Neural cell (in vitro differentiated cells): ENCODE results near the gene NDP. TPM values are rescaled to one million over a fixed set of nuclear protein-coding genes. Genes with fewer than 3 reads are reported as not detected.

Experiments used
- H2AFZ ChIP-seq: fragments of 200-600, 300-800 bp; sonication (generic), shearing (Covaris generic); 2 replicates; pipeline ENCODE4 v1.6.0; 2014; ENCODE audit warnings: low read depth, mild to moderate bottlenecking, antibody characterized with exemption, low read length, moderate library complexity
- H3F3A ChIP-seq: fragments of 200-600 bp; shearing (Covaris generic); 2 replicates; pipeline ENCODE4 v1.6.1; 2016; ENCODE audit warnings: mild to moderate bottlenecking, moderate library complexity, mixed read lengths, antibody characterized with exemption, low read length; ENCODE audit not compliant: insufficient read depth, poor library complexity, severe bottlenecking
- H3K27ac ChIP-seq: fragments of 200-600, 300-800 bp; sonication (generic), shearing (Covaris generic); 2 replicates; pipeline ENCODE4 v1.5.1; 2014; ENCODE audit warnings: mild to moderate bottlenecking, low read length, moderate library complexity
- H3K27me3 ChIP-seq: fragments of 300-800, 200-600 bp; sonication (generic), shearing (Covaris generic); 2 replicates; pipeline ENCODE4 v1.6.0; 2014; ENCODE audit warnings: mild to moderate bottlenecking, low read depth, low read length, moderate library complexity; ENCODE audit not compliant: insufficient read depth
- H3K36me3 ChIP-seq: fragments of 300-800, 200-600 bp; sonication (generic), shearing (Covaris generic); 2 replicates; pipeline ENCODE4 v1.5.1; 2014; ENCODE audit warnings: mild to moderate bottlenecking, antibody characterized with exemption, low read length, moderate library complexity; ENCODE audit not compliant: insufficient read depth
- H3K4me2 ChIP-seq: fragments of 300-800, 200-600 bp; sonication (generic), shearing (Covaris generic); 2 replicates; pipeline ENCODE4 v1.6.0; 2014; ENCODE audit warnings: mild to moderate bottlenecking, low read length
- H3K4me3 ChIP-seq: fragments of 300-800, 200-600 bp; sonication (generic), shearing (Covaris generic); 2 replicates; pipeline ENCODE4 v1.5.1; 2014; ENCODE audit warnings: mild to moderate bottlenecking, low read length, moderate library complexity
- H3K79me2 ChIP-seq: fragments of 200-600 bp; shearing (Covaris generic); replicated peaks from 2 replicates; pipeline ENCODE4 v1.6.0; 2014; ENCODE audit warnings: mild to moderate bottlenecking, low read length, moderate library complexity; ENCODE audit not compliant: insufficient read depth
- H3K9ac ChIP-seq: fragments of 300-800, 200-600 bp; sonication (generic), shearing (Covaris generic); 2 replicates; pipeline ENCODE4 v1.6.1; 2016; ENCODE audit warnings: mild to moderate bottlenecking, low read length, mixed read lengths
- H3K9me2 ChIP-seq: fragments of 200-600 bp; shearing (Covaris generic); 2 replicates; pipeline ENCODE4 v1.6.1; 2016; ENCODE audit warnings: mild to moderate bottlenecking, low read length, mixed read lengths; ENCODE audit not compliant: insufficient read depth
- H3K9me3 ChIP-seq: fragments of 200-600, 300-800 bp; sonication (generic), shearing (Covaris generic); 2 replicates; pipeline ENCODE4 v1.6.1; 2016; ENCODE audit warnings: mild to moderate bottlenecking, mixed run types, low read length, moderate library complexity, mixed read lengths
- H4K20me1 ChIP-seq: fragments of 200-600 bp; shearing (Covaris generic); 2 replicates; pipeline ENCODE4 v1.6.1; 2016; ENCODE audit warnings: mild to moderate bottlenecking, mixed run types; ENCODE audit not compliant: insufficient read depth
- CTCF ChIP-seq: fragments of 450-650 bp; IDR thresholded peaks from 2 replicates; pipeline ENCODE4 v1.5.1; 2014; ENCODE audit warnings: antibody characterized with exemption, mild to moderate bottlenecking, moderate library complexity; ENCODE audit not compliant: poor library complexity, severe bottlenecking
- EP300 ChIP-seq: fragments of 450-650 bp; conservative IDR thresholded peaks from 2 replicates; pipeline ENCODE4 v1.6.1; 2014; ENCODE audit warnings: antibody characterized with exemption, mild to moderate bottlenecking, moderate library complexity; ENCODE audit not compliant: poor library complexity, severe bottlenecking
- EZH2 ChIP-seq: fragments of 200-600, 300-800 bp; shearing (Covaris generic), sonication (generic); IDR thresholded peaks from 2 replicates; pipeline ENCODE4 v1.6.1; 2014; ENCODE audit warnings: antibody characterized with exemption, low read length, borderline replicate concordance, mild to moderate bottlenecking; ENCODE audit not compliant: insufficient read depth, poor library complexity, severe bottlenecking
- MXI1 ChIP-seq: fragments of 450-650 bp; conservative IDR thresholded peaks from 2 replicates; pipeline ENCODE4 v1.6.1; 2014; ENCODE audit warnings: antibody characterized with exemption, mild to moderate bottlenecking; ENCODE audit not compliant: poor library complexity, severe bottlenecking
- POLR2AphosphoS5 ChIP-seq: IDR thresholded peaks from 2 replicates; pipeline ENCODE4 v1.6.1; 2012
- RAD21 ChIP-seq: fragments of 450-650 bp; conservative IDR thresholded peaks from 2 replicates; pipeline ENCODE4 v1.6.1; 2014; ENCODE audit warnings: antibody characterized with exemption, mild to moderate bottlenecking, moderate library complexity
- REST ChIP-seq: IDR thresholded peaks from 2 replicates; pipeline ENCODE4 v1.6.1; 2012; ENCODE audit warnings: borderline replicate concordance
- SMC3 ChIP-seq: fragments of 450-650 bp; conservative IDR thresholded peaks from 2 replicates; pipeline ENCODE4 v1.6.1; 2014; ENCODE audit warnings: antibody characterized with exemption, mild to moderate bottlenecking, moderate library complexity; ENCODE audit not compliant: poor library complexity
- TAF1 ChIP-seq: IDR thresholded peaks from 2 replicates; pipeline ENCODE4 v1.6.1; 2012; ENCODE audit warnings: low read depth
- polyA plus RNA-seq: library from polyadenylated mRNA; depleted of rRNA; stranded (reverse); fragments of >200 nt; gene quantifications from 2 replicates; pipeline ENCODE4 v1.2.3, GENCODE V29; 2014

Gene NDP
- polyA plus RNA-seq, 1 donor from 2014 or later = 34.1 TPM

GRCh38 chrX:43978226-43978625 is 5.0 kb upstream of the NDP start:
- Histone ChIP-seq H3K9ac (no peak overlapping the region), H3F3A (no peaks in the 10 kb centered on the region), H3K4me2 (no peak overlapping the region), H3K79me2 (no peaks in the 10 kb centered on the region), H3K27ac (no peak overlapping the region), H3K27me3 (no peaks in the 10 kb centered on the region), H3K9me3 (no peaks in the 10 kb centered on the region), H2AFZ (no peak overlapping the region), H4K20me1 (no peaks in the 10 kb centered on the region), H3K4me3 (no peak overlapping the region), H3K36me3 (no peaks in the 10 kb centered on the region), H3K9me2 (no peaks in the 10 kb centered on the region)
- TF ChIP-seq SMC3 (no peak), MXI1 (no peak), POLR2AphosphoS5 (no peak), EP300 (no peak), REST (no peak)

- Histone ChIP-seq H4K20me1 (no peaks in the 10 kb centered on the region), H3F3A (no peaks in the 10 kb centered on the region), H2AFZ (no peak overlapping the region), H3K27ac (no peak overlapping the region), H3K9me2 (no peaks in the 10 kb centered on the region), H3K9me3 (no peaks in the 10 kb centered on the region), H3K27me3 (no peaks in the 10 kb centered on the region), H3K9ac (no peak overlapping the region), H3K4me2 (no peak overlapping the region), H3K79me2 (no peaks in the 10 kb centered on the region), H3K36me3 (no peaks in the 10 kb centered on the region), H3K4me3 (no peak overlapping the region)
- no peak for TF ChIP-seq TAF1
- no peak for TF ChIP-seq SMC3
- TF ChIP-seq EZH2 = no peak
- TF ChIP-seq EP300 = no peak
- TF ChIP-seq MXI1 = no peak
- TF ChIP-seq REST = no peak
- TF ChIP-seq RAD21 = no peak
- no peak for TF ChIP-seq POLR2AphosphoS5
- TF ChIP-seq CTCF = no peak
Observed at GRCh38 chrX:43976205-43976604, 3.0 kb upstream of the NDP start.
